PC-9 (cell line): ENCODE measurements around the gene MAP2K5.

Experiments used
- EZH2 ChIP-seq: fragments of 200-600 bp; sonication (generic); IDR thresholded peaks from 2 replicates; pipeline ENCODE4 v1.8.0; 2017; ENCODE audit warnings: antibody characterized with exemption, low read depth
- TF ChIP-seq, protein P1 (sequence below): fragments of 200-600 bp; sonication (generic); conservative IDR thresholded peaks from 2 replicates; pipeline ENCODE4 v1.6.1; 2017; ENCODE audit warnings: mixed run types, antibody characterized with exemption, mild to moderate bottlenecking, moderate library complexity

DNA sequence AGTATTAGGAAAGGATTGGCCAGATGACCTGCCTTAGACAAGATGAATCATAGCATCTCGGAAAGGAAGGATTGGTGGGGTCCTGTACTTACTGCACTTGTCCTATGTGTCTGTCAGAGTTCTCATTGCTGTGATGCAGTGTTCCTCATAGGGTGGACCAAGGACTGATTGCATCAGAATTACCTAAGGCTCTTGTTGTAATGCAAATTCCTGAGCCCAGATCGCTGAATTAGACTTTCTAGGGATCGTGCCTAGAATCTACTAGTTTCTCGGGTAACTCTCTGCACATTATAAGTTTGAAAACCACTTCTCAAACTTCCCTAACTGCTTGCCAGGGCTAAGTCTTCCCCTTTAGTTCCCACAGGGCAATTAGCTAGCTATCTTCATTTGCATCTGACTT, 207.9 kb downstream of the MAP2K5 start:
- TF ChIP-seq, protein P1, sequence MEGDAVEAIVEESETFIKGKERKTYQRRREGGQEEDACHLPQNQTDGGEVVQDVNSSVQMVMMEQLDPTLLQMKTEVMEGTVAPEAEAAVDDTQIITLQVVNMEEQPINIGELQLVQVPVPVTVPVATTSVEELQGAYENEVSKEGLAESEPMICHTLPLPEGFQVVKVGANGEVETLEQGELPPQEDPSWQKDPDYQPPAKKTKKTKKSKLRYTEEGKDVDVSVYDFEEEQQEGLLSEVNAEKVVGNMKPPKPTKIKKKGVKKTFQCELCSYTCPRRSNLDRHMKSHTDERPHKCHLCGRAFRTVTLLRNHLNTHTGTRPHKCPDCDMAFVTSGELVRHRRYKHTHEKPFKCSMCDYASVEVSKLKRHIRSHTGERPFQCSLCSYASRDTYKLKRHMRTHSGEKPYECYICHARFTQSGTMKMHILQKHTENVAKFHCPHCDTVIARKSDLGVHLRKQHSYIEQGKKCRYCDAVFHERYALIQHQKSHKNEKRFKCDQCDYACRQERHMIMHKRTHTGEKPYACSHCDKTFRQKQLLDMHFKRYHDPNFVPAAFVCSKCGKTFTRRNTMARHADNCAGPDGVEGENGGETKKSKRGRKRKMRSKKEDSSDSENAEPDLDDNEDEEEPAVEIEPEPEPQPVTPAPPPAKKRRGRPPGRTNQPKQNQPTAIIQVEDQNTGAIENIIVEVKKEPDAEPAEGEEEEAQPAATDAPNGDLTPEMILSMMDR, result no peak
- no peak for TF ChIP-seq EZH2
